DOHH2 (cell line): ENCODE measurements around the gene RPS6KB2.
A peak's percentile ranks its signal among the peaks of the same experiment; 100 is the strongest.

Experiments used
- H3F3A ChIP-seq: fragments of 200-600 bp; sonication (generic), shearing (Covaris generic); 2 replicates; pipeline ENCODE4 v1.6.0; 2016; ENCODE audit warnings: antibody characterized with exemption, mild to moderate bottlenecking; ENCODE audit not compliant: control insufficient read depth, insufficient read depth
- H3K27ac ChIP-seq: fragments of 200-600 bp; sonication (generic); 2 replicates; pipeline ENCODE4 v1.5.1; 2014; ENCODE audit warnings: low read depth, mild to moderate bottlenecking, low read length, moderate library complexity
- H3K27me3 ChIP-seq: fragments of 200-600 bp; sonication (generic); 2 replicates; pipeline ENCODE4 v1.6.1; 2014; ENCODE audit warnings: mild to moderate bottlenecking, low read length, mixed read lengths; ENCODE audit not compliant: control insufficient read depth
- H3K36me3 ChIP-seq: fragments of 200-600 bp; sonication (generic); 2 replicates; pipeline ENCODE4 v1.6.1; 2014; ENCODE audit warnings: mild to moderate bottlenecking, low read length, moderate library complexity, mixed read lengths; ENCODE audit not compliant: control insufficient read depth
- H3K4me1 ChIP-seq: fragments of 200-600 bp; sonication (generic); 2 replicates; pipeline ENCODE4 v1.6.1; 2014; ENCODE audit warnings: mild to moderate bottlenecking, low read length, mixed read lengths; ENCODE audit not compliant: control insufficient read depth
- H3K4me2 ChIP-seq: fragments of 200-600 bp; sonication (generic); 2 replicates; pipeline ENCODE4 v1.6.0; 2014; ENCODE audit warnings: mild to moderate bottlenecking, low read length, moderate library complexity
- H3K4me3 ChIP-seq: fragments of 200-600 bp; sonication (generic); 2 replicates; pipeline ENCODE4 v1.5.1; 2014; ENCODE audit warnings: mild to moderate bottlenecking, low read length, mixed read lengths
- H3K79me2 ChIP-seq: fragments of 200-600 bp; sonication (generic); 2 replicates; pipeline ENCODE4 v1.6.1; 2014; ENCODE audit warnings: mild to moderate bottlenecking, low read length, mixed read lengths; ENCODE audit not compliant: control insufficient read depth
- H3K9me2 ChIP-seq: fragments of 200-600 bp; sonication (generic); replicated peaks from 2 replicates; pipeline ENCODE4 v1.6.1; 2014; ENCODE audit warnings: mild to moderate bottlenecking, low read length, mixed read lengths; ENCODE audit not compliant: control insufficient read depth
- H3K9me3 ChIP-seq: fragments of 200-600 bp; sonication (generic); 2 replicates; pipeline ENCODE4 v1.6.1; 2014; ENCODE audit warnings: antibody characterized with exemption, low read length, mixed read lengths; ENCODE audit not compliant: control insufficient read depth, insufficient read depth
- H4K20me1 ChIP-seq: fragments of 200-600 bp; sonication (generic); 2 replicates; pipeline ENCODE4 v1.6.0; 2014; ENCODE audit warnings: low read depth, mild to moderate bottlenecking, antibody characterized with exemption, low read length, moderate library complexity; ENCODE audit not compliant: control insufficient read depth, insufficient read depth
- EZH2phosphoT487 ChIP-seq: fragments of 200-600 bp; sonication (generic); IDR thresholded peaks from 2 replicates; pipeline ENCODE4 v1.6.1; 2017; ENCODE audit warnings: borderline replicate concordance, mild to moderate bottlenecking, antibody characterized with exemption, low read length, moderate library complexity, mixed read lengths
- TF ChIP-seq, protein P1 (sequence below): fragments of 200-600 bp; sonication (generic); IDR thresholded peaks from one replicate; pipeline ENCODE4 v1.5.1; 2014; ENCODE audit warnings: antibody characterized with exemption, mild to moderate bottlenecking, low read depth, low read length; ENCODE audit not compliant: poor library complexity, severe bottlenecking

RPS6KB2 gene

DNA sequence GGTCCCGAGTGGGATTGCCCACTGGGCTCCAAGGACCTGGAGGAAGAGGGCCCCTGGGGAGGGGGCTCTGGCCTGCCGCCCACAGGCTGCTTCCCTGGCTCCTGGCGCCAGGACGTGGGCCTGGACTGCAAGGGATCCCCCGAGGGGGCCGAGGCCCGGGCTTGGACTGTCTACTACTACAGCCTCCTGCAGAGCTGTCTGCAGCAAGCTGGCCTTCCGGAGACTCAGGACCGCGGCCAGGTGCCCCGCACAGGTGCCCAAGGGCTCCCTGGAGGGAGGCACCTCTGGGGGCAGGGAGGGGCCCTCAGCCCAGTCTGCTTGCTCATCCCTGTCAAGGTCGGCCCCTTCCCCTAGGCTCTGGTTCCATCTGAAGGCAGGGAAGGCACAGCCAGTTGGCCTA, 10.9 kb upstream of the RPS6KB2 start:
- H3K4me1 ChIP-seq: peaks cover 68% of the 10 kb centered on the region
- no peaks in the 10 kb centered on the region for H4K20me1 ChIP-seq
- H3K9me3 ChIP-seq: no peaks in the 10 kb centered on the region
- H3K79me2 ChIP-seq: no peaks in the 10 kb centered on the region
- peaks cover 3% of the 10 kb centered on the region; the same call in 1 of the 2 replicates for H3F3A ChIP-seq
- H3K4me3 ChIP-seq: no peak overlapping the region
- no peak for TF ChIP-seq EZH2phosphoT487
- H3K9me2 ChIP-seq: no peaks in the 10 kb centered on the region
- peak overlapping the region; percentile 31 for H3K4me2 ChIP-seq
- no peaks in the 10 kb centered on the region for H3K36me3 ChIP-seq
- no peak overlapping the region for H3K27ac ChIP-seq
- peaks cover 6% of the 10 kb centered on the region for H3K27me3 ChIP-seq

DNA sequence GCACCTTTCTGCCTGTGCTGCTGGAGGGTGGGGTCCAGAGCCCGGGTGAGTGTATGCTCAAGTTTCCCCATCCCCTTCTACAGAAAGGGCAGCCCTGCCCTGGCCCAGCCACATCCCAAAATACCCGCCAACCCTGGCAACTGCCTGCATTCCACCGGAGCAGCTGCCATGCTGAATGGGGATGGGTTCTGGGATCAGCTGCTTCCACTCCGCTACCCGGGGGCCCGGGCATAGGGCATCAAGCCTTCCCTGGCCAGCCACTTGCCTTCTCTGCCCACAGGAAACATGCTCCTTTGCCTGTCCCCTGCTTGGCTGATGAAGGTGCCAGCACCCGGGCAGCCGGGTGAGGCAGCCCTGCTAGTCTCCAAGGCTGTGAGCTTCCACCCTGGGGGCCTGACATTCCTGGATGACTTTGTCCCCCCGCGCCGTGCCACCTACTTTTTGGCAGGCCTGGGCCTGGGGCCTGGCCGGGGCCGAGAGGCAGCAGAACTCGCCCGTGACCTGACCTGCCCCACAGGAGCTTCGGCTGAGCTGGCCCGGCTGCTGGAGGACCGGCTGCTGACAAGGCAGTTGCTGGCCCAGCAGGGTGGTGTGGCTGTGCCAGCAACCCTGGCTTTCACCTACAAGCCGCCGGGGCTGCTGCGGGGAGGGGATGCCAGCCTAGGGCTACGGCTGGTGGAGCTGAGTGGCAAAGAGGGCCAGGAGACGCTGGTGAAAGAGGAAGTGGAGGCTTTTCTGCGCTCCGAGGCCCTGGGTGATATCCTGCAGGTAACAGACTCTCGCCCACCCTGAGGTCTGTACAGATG, 9.6 kb upstream of the RPS6KB2 start:
- Histone ChIP-seq H4K20me1 (no peaks in the 10 kb centered on the region), H3K4me3 (peak overlapping the region; percentile 18; the same call in 1 of the 2 replicates), H3K27ac (no peak overlapping the region), H3K4me2 (peak overlapping the region; percentile 73), H3K9me2 (no peaks in the 10 kb centered on the region), H3F3A (peaks cover 3% of the 10 kb centered on the region; the same call in 1 of the 2 replicates), H3K9me3 (no peaks in the 10 kb centered on the region), H3K27me3 (peaks cover 6% of the 10 kb centered on the region), H3K4me1 (peaks cover 58% of the 10 kb centered on the region), H3K79me2 (no peaks in the 10 kb centered on the region), H3K36me3 (no peaks in the 10 kb centered on the region)
- TF ChIP-seq EZH2phosphoT487: no peak
- TF ChIP-seq, protein P1, sequence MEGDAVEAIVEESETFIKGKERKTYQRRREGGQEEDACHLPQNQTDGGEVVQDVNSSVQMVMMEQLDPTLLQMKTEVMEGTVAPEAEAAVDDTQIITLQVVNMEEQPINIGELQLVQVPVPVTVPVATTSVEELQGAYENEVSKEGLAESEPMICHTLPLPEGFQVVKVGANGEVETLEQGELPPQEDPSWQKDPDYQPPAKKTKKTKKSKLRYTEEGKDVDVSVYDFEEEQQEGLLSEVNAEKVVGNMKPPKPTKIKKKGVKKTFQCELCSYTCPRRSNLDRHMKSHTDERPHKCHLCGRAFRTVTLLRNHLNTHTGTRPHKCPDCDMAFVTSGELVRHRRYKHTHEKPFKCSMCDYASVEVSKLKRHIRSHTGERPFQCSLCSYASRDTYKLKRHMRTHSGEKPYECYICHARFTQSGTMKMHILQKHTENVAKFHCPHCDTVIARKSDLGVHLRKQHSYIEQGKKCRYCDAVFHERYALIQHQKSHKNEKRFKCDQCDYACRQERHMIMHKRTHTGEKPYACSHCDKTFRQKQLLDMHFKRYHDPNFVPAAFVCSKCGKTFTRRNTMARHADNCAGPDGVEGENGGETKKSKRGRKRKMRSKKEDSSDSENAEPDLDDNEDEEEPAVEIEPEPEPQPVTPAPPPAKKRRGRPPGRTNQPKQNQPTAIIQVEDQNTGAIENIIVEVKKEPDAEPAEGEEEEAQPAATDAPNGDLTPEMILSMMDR: no peak

DNA sequence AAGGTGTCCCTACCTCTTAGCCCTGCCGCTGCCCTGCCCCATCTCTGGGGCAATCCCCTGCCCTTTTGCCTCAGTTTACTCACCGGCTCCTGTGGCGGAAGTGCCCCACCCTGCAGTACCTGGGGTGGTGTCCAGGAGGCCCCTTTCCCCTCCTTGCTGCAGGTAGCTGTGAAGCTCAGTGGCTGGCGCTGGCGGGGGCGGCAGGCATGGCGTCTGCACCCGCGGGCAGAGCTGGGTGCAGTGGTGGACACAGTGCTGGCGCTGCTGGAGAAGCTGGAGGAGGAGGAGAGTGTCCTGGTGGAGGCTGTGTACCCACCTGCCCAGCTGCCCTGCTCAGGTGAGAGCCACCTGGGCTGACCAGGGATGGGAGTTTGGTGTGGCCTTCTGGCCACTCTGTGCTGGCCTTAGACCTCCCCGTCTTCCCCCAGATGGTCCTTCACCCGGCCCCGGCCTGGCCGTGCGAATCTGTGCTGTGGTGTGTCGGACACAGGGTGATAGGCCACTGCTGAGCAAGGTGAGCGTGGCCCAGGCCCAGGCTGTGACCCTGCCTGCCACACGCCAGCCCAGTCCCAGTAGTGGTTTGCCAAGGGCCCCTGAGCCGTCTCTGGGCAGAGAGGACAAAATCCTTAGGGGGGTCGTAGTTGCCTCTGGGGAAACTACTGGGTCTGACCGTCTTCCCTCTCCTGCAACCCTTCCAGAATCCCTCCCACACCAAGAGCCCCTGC, 8.8 kb upstream of the RPS6KB2 start:
- H3K79me2 ChIP-seq: no peaks in the 10 kb centered on the region
- H3K4me1 ChIP-seq: peaks cover 58% of the 10 kb centered on the region
- no peaks in the 10 kb centered on the region for H3K9me3 ChIP-seq
- no peak overlapping the region for H3K27ac ChIP-seq
- H3K9me2 ChIP-seq: no peaks in the 10 kb centered on the region
- H3K36me3 ChIP-seq: no peaks in the 10 kb centered on the region
- H4K20me1 ChIP-seq: no peaks in the 10 kb centered on the region
- TF ChIP-seq, protein P1: no peak
- TF ChIP-seq EZH2phosphoT487: no peak
- peak overlapping the region; percentile 73 for H3K4me2 ChIP-seq
- H3K27me3 ChIP-seq: peaks cover 6% of the 10 kb centered on the region
- H3K4me3 ChIP-seq: peak overlapping the region; percentile 18; the same call in 1 of the 2 replicates
- H3F3A ChIP-seq: peaks cover 3% of the 10 kb centered on the region; the same call in 1 of the 2 replicates
